IPS DF 4.7 (cell line): ENCODE measurements around the gene PIK3C2G.
A peak's percentile ranks its signal among the peaks of the same experiment; 100 is the strongest.

Experiments
- DNase-seq: peaks from one replicate; pipeline ENCODE4 v3.0.0-alpha.2; 2013; ENCODE audit warnings: low spot score; ENCODE audit errors: extremely low read depth

PIK3C2G gene

DNA sequence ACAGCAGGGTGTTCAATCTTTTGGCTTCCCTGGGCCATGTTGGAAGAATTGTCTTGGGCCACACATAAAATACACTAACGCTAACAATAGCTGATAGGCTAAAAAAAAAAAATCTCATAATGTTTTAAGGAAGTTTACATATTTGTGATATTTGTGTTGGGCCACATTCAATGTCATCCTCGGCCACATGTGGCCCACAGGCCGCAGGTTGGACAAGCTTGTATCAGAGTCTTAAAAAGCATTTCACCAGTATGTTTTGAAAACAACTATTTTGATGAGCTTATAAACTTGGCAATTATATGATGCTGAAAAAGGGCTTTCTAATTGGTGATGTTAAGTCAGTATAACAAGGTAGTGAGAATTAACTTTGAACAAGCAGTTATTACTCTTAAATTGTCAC is 78.9 kb downstream of the PIK3C2G start:
- no peak for DNase-seq

DNA sequence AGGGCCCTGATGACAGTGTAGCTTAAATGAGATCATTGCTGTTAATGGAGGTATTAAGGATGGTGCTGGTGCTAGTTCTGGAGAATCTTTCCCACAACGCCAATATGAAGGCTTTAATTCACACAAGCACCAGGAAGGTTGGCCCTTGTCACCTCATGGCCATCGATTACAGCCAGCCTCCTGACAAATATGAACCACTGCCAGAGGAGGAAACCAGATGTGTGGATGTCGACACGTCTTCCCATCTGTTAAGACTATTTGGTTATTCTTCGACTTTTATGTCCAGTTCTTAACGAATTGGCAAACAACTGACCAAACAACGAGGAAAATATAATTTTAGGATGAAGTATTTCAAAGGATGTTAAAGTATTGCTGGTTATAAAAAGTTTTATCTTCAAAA is 79.5 kb downstream of the PIK3C2G start:
- no peak for DNase-seq

DNA sequence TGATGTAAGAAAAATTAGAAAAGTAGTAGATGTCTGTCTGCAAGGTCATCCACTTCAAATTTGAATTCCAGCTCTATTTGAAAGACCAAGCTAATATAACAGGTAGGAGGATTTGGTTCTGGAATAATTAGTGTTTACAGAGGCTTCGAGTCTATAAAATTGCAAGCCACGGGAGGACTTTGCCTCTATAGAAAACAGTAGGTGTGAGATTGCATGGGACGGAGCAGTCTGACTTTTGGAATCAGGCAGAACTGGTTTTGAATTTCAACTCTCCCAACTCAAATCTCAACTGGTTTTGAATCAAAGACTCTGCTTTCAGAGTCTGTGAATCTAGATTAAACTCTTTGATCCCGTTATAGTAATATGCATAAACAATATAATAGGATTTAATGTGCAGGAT is 82.4 kb downstream of the PIK3C2G start:
- no peak for DNase-seq

DNA sequence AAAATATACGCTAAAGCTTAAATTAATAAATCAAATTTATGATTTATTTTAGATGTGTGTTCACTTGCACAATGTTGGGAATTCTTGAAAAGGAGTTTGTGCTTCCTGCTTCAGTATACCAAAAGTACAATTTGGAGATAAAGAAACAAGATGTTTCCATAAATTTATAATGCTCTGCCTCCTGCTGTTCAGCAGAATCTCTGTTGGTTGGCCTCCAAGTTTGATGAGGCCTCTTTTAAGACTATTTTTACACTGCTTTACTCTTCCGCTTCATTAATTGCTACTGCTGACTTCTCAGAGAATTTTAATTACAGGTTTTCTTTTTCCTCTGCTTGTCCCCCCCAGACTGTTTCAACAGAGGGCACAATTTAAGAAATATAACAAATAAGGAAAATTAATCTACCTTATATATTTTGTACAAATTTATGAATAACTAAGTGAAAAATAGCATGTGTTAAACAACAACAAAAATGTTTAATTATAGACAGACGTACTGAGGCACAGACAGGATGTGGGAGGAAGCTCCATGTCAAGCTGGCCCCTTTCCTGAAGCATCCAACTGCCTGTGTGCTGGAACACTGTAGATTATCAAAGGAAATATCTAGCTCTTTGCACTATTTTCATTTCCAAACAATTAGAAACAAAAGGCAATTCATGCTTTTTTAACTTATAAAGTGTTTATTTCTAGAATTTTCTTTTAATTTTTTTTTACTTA is 83.9 kb downstream of the PIK3C2G start:
- DNase-seq = no peak

DNA sequence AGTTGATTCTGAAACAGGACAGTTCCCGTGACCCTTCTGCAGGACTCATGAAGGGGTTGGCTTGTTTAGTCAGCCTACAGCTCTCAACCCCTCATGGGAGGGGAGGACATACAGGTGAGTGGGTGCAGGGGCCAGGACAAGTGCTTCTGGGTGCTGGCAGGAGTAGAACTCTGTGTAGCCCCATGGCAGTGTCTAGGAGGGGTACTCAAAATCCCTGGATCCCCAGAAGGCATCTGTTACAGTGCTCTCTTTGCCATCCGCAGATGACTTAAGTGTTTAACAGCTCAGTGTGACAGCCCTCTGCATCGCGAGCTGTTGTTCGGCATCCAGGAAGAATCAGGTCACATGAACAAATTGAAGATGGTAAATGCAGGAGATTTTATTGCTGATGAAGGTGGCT is 91.0 kb downstream of the PIK3C2G start:
- DNase-seq = no peak

DNA sequence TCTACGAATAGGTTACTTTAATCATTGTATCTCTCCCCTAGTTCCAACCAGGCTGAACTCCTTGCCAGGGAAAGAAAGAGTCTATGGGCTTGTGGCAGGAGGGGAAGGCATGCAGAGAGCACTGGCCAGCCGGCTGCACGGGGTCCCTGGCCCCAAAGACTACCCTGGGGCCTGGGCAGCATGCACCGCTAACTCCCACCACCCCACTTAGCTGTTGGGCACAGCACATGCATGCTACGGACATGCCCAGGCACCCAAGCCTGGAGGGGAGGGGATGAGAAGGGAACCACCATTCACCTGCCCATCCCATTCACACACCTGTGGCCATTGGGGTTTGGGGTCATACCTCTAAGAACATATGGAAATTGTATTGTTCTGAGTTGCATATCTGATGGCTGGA is 94.1 kb downstream of the PIK3C2G start:
- DNase-seq = no peak

DNA sequence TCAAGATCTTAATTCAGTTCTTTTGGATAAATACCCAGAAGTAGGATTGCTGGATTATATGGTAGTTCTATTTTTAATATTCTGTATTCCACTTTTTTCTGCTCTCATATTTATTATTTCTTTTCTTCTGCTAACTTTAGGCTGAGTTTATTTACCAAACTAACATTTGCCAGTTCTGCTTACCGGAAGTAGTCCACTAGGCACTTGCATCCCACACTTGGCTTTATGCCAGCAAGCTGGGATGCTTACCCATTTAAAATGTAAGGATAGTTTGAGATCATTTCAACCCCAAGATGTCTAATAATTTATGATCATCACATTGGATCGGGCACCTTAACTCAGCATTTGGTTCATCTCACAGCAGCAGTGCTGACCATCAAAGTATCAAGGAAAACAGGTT is 96.8 kb downstream of the PIK3C2G start:
- no peak for DNase-seq

DNA sequence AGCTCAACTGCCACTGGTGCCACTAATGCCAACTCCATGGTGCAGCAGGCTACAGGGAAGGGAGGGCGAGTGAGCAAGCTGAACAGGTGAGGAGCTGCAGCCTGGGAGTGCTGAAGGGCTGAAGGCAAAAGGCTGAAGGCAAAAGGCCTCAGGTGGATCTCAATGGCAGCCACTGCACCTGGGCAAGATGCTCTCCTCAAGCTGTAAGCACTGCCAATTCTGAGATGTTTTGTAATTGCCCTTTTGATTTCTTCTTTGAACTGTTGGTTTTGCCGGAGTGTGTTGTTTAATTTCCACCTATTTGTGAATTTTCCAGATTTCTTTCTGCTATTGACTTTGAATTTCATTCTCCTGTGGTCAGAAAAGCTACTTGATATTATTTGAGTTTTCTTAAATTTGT is 97.6 kb downstream of the PIK3C2G start:
- DNase-seq = no peak

DNA sequence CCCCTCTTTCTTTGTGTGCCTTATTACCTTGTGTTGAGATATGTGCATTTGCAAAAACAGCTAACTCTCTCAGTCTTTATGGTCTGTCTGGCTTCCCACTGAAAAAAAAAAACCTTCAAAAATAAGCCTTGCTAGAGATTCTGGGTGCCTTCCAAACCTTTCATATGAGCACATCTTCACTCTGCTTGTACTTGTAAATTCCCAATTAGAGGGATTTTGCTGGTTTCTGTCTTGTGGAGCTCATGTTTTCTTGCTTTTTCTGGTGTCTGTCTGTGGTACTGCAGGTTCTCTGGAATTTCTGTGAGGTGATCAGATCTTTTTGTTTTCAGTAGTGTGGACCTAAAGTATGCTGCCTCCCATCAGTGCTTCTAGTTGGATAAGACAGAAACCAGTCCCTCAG is 100.1 kb downstream of the PIK3C2G start:
- no peak for DNase-seq

DNA sequence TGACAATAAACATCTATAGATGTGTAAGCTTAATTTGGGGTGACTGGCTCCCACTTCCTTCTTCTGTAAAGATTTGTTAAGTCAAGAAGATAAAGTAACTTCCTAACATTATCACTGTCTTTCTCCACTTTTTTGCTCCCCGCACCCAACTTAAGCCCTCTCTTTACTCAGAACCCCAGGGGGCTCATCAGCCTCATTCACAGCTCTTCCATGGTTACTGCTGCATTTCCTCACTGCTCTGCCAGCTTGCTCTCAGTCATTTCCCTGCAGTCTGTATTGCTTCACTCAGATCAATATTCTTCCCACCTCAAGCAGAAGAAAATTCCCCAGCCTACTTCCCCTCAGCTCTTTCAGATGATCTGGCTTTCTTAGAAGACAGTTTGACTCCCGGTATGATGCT is 102.0 kb downstream of the PIK3C2G start:
- DNase-seq = peak; percentile 22

DNA sequence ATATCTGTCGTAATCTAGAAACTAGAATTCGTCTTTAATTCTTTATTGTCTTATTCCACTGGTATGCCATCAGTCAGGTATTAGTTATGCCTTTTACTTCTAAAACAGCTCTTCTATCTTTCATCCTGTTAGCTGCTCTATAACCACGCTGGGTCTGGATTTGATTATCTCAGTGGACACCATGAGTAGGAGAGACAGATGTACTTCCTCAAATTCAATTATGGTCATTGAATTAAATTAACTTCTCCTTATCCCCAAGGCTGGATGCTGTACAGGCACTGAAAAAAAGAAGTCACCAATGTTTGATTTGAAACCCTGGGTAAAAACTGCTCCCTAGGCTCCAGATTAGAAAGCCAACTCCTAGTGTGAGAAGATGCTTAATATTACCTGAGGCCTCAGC is 107.3 kb downstream of the PIK3C2G start:
- no peak for DNase-seq

DNA sequence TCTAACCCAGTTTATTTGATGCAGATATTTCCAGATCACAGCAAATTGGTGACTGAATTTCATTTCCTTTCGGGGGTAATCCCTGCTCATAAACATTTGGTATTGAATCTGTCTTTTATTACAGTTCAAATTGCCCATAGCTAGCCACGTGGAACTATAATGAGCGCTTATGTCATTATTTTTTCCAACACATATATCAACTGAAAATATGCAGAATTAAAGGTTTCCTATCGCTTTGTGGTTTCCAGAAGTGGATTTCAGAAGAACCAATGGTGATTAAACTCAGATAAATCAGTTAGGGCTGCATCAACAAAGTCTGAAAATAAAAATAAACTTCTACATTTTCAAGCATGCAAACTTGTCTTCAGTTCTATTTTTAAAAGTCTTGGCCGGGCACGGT is 111.9 kb downstream of the PIK3C2G start:
- DNase-seq = no peak

DNA sequence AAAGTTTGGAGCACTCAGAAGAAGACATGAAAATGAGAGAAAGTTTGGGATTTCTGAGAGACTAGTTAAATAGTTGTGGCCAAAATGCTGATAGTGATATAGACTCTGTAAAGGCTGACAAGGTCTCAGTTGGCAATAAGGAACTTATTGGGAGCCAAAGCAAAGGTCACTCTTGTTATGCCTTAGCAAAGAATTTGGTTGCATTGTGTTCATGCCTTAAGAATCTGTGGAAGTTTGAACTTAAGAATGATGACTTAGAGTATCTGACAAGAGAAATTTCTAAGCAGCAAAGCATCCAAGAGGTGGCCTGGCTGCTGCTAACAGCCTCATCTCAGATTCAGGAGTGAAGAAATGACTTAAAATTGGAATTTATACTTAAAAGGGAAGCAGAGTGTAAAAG is 113.8 kb downstream of the PIK3C2G start:
- no peak for DNase-seq

DNA sequence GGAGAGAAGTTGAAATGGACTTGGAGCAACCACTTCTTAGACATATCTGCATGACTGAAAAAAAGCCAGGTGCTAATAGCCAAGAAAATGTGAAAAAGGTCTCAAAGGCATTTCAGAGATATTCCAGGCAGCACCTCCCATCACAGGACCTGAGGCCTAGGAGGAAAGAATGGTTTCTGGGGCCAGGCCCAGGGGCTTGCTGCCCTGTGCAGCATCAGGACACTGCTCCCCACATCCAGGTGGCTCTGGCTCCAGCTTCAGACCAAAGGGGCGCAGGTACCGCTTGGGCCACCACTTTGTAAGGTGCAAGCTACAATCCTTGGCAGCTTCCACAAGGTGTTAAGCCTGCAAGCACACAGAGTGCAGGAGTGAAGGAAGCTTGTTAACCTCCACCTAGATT is 114.3 kb downstream of the PIK3C2G start:
- no peak for DNase-seq

DNA sequence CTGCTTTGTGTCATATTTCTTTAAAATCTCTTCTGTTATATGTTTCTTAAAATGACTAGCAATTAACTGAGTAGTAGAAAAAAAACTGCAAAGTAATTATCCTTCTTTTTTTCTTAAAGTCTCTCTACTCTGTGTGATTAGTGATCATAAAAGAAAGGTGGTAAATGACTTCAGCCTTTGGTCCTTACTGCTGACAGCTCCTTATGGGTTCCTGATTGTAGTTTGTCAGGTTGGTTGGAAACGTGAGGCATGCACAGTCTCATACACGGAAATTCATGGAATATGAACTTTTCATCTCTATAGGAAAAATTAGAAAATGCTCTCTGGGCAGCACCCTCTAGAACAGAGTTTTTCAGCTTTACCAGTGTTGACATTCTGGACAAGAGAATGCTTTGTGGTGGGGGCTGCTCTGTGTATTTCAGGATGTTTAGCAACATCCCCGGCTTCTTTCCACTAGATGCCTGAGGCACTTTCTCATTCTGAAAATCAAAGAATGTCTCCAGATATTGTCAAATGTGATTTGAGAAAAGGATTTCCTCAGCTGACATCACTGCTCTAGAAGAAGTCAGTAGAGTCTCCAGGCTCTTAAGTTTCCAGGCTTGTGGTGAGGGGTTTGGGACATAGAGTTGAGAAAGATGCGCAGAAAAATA is 121.0 kb downstream of the PIK3C2G start:
- no peak for DNase-seq

DNA sequence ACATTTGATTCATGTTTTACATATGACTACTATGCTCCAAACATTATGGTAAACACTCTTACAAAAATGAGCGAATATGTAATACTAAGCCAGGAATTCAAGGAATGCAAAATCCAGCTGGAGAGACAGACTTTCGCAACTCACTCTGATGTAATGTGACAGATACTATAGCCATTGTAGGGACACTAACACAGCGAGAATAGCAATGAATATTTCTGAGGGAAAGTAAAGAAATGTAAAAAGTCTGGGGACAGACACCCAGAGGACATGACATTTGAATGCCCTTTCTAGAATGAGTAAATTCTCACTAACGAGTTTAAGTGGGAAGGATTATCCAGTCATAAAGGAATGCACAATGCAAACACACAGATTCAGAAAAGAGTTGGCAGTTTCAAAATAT is 121.9 kb downstream of the PIK3C2G start:
- DNase-seq = no peak

DNA sequence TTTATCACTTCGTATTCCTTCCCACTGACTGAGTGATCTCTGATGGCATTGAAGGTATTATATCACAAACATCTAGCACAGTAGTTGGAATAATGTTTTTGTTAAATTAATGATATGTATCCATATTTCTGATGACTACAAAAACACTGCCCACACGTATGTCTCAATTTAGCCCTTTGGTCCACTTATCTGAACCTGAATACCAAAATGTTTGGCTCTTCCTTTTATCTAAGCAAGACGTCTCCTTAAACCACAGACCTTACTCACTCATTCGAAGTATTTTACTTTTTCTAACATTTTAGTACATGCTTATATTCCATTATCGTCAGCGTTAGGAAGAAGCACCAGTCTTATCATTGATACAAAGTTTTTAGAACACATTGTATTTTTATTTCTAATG is 126.4 kb downstream of the PIK3C2G start:
- no peak for DNase-seq

DNA sequence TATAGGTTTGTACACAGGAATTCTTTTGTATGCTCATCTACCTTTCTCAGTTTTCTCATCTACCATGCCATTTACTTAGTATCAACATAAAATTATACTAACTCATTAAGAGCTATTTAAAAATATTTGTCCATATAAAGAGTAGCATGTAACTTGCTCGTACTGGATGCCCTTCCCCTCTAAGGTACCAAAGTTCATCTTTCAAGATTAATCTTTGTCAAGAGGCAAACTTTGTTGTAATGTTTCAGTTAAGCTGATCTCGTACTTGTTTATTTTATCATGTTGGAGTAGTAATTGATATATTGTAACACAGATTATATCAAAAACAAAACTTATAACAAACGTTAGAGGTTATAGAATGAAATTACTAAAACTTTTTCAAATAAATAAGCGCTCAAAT is 128.5 kb downstream of the PIK3C2G start:
- no peak for DNase-seq

DNA sequence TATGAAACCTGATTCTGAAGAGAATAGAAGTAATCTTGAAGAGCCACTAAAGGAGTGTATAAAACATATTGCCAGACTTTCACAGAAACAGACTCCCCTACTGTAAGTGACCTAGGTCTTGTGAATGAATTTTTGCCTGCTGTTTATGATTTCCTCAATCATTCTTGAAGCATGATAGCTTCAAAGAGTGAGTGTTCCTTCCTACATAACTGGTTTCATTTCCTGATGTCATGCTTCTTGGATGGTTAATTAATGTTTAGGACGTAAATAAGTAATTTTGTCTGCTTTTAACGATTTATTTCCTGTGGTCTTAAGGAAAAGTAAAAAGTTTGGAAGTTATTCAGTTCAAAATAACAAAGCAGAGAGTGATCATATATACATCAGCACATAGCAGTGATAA is 129.8 kb downstream of the PIK3C2G start:
- no peak for DNase-seq

DNA sequence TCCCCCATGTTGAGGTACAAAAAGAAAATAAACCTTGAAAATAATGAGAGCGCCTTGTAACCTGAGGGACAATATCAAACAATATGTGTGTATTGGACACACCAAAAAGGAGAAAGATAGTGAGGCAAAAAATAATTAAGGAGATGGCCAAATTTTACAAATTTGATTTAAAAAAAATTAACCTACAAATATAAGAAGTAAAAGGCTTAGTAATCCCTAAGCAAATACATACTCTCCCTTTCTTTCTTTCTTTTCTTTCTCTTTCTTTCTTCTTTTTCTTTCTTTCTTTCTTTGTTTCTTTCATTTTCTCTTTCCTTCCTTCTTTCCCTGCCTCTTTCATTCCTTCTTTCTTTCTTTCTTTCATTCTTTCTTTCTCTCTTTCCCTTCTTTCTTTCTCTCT is 133.4 kb downstream of the PIK3C2G start:
- DNase-seq = no peak

DNA sequence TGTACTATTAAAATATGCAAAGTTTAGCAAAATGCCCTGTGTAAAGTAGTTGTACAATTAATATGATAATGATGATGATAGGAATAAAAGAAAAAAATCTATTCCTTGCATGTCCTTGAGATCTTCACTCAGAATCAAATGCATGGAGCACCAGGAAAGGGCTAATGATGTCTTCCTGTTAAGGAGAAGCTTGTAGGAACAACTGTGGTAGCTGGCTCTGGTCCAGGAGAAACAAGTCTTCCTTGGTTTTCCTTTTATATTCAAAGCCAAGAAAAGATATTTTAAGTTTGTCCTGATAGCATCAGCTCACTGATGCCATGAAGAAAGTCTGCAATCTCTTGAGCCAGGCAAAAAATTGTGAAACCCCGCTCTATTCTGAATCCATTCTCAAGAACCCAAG is 138.9 kb downstream of the PIK3C2G start:
- DNase-seq = no peak

DNA sequence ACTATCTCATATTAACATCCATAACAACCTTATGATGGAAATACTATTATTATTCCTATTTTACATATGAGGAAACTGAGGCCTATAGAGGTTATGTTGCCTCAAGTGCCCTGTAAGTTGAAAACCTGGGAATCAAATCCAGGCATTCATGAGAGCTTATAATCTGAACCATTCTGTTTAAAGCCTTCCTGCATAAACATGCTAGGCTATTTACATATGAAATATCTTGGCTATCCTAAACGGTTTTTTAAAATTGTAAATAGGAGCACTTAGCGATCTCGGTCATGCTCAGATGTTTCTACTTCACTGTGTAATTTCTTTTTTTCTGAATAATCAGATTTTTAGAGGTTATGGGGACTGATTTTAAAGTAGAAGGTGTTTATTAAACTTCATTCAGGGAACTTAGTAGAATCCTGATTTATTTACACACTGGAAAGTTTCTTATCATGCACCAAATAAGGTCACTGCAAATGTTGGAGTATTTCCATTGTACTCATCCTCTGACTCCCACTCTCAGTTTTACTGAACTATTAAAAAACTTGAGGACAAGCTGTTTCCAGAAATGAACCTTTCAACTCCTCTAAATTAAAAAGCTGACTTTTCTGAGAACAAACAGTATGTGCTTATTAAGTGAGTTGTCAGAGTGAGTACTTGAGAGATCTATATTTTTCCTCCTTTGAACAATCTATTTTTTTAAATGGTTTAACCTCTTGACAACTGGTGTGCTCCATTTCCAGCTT is 141.7 kb downstream of the PIK3C2G start:
- DNase-seq = no peak

DNA sequence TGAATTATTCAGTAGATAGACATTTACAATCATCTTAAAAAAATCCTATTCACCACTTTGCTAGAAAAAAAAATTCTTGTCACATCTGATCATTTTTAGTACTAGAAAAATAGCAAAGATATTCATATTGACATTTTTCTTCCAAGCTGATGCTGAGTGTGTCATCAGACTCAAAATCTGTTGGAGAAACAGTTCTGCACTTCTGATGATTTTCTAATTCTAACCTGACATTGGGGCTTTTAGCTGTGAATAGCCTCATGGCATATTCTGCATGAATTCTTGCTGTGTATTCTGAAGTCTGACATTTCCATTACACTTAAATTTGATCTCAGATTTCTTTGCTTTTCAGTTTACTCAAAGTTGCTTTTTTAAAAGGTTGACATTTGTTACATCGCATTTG is 150.1 kb downstream of the PIK3C2G start:
- no peak for DNase-seq
